ENCODE results near the gene SFT2D3.

DNA sequence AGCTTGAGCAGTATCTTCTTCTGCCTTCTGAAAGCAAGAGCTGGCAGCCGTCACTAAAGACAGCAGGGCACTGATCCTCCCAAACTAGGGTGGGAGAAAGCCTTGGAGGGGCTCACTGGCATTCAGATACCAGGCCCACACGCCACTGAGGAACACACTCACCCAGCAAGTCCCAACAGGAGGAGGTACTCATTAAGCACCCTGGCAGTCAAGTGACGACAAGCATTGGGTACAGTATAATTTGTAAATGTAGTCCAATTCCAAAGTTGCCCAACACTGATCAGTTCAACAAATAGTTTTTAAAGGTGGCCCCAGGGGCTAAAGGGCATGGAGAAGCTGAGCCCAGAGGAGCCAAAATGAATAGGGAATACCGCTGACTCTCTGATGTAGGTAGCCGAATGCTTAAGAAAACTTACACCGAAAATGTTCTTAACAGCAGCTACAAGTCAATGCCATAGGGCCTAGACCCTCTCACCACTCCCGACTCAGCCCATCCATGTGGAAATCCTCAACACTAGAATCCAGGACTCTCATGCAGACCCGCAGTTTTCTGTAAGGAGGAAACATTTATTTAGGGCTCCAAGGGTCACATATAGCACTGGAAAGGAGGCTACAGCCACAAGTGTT lies 35.9 kb upstream of the SFT2D3 start:
- TF ChIP-seq POLR2AphosphoS5 (IDR thresholded peaks at IDR 0.05; ENCODE audit: low read depth, low read length) (no peak), POLR2A (IDR thresholded peaks at IDR 0.05; ENCODE audit: low read depth, low read length) (no peak), TAF1 (IDR thresholded peaks at IDR 0.05; ENCODE audit: low read depth, low read length) (no peak), PAX5 (IDR thresholded peaks at IDR 0.05; ENCODE audit: insufficient read depth, low read length, severe bottlenecking) (no peak), POU2F2 (IDR thresholded peaks at IDR 0.05; ENCODE audit: low read depth, low read length) (no peak), SPI1 (IDR thresholded peaks at IDR 0.05; ENCODE audit: low read depth, low read length) (no peak)
